Measurements from ENCODE around the gene ORAI3.

- TF ChIP-seq ZNF350 (tag by site-specific recombination; IDR thresholded peaks at IDR 0.05), result no peak
- peak; percentile 99 for TF ChIP-seq ZNF335 (tag by site-specific recombination; conservative IDR thresholded peaks at IDR 0.05)
- TF ChIP-seq, protein P1, sequence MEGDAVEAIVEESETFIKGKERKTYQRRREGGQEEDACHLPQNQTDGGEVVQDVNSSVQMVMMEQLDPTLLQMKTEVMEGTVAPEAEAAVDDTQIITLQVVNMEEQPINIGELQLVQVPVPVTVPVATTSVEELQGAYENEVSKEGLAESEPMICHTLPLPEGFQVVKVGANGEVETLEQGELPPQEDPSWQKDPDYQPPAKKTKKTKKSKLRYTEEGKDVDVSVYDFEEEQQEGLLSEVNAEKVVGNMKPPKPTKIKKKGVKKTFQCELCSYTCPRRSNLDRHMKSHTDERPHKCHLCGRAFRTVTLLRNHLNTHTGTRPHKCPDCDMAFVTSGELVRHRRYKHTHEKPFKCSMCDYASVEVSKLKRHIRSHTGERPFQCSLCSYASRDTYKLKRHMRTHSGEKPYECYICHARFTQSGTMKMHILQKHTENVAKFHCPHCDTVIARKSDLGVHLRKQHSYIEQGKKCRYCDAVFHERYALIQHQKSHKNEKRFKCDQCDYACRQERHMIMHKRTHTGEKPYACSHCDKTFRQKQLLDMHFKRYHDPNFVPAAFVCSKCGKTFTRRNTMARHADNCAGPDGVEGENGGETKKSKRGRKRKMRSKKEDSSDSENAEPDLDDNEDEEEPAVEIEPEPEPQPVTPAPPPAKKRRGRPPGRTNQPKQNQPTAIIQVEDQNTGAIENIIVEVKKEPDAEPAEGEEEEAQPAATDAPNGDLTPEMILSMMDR (tag by site-specific recombination; IDR thresholded peaks at IDR 0.05), result no peak
- no peak for TF ChIP-seq ZNF776 (tag by site-specific recombination; IDR thresholded peaks at IDR 0.05; ENCODE audit: borderline replicate concordance)
- no peak; the same call in 1 of the 2 replicates for TF ChIP-seq ZNF777 (tag by site-specific recombination; IDR thresholded peaks at IDR 0.05; ENCODE audit: borderline replicate concordance)
- TF ChIP-seq ZNF140 (tag by site-specific recombination; IDR thresholded peaks at IDR 0.05), result no peak
Measured at GRCh38 chr16:30922960-30923535, 25.8 kb upstream of the ORAI3 start.
